Stimulated activated CD8-positive, alpha-beta memory T cell treated with anti-CD3 and anti-CD28 coated beads, Interleukin-7, amount 100 ng/mL, for 1 hour (primary cell): ENCODE data around the gene PAQR7.
A peak's percentile ranks its signal among the peaks of the same experiment; 100 is the strongest.
"Not testable (repeated sequence)": the region's sequence is repeated elsewhere in the genome, so short reads cannot be mapped to it uniquely, and the experiment has no call there.

Experiments
- DNase-seq, 2 donors: peaks; one replicate each; pipeline ENCODE4 v3.0.0-alpha.2; 2020; ENCODE audit warnings: low read depth in 2 of 2

Gene PAQR7

GRCh38 chr1:25847929-25848328 is 27.6 kb downstream of the PAQR7 start:
- DNase-seq: no peak

- no peak for DNase-seq
Observed at GRCh38 chr1:25845664-25846063, 29.8 kb downstream of the PAQR7 start.

GRCh38 chr1:25844536-25845337 is 30.8 kb downstream of the PAQR7 start:
- no peak for DNase-seq

- no peak for DNase-seq
Observed at GRCh38 chr1:25843483-25843882, 32.0 kb downstream of the PAQR7 start.

GRCh38 chr1:25839808-25840207 is 35.7 kb downstream of the PAQR7 start:
- DNase-seq: not testable (repeated sequence)

- DNase-seq: no peak
Observed at GRCh38 chr1:25837262-25837875, 38.1 kb downstream of the PAQR7 start.

GRCh38 chr1:25836695-25837094 is 38.8 kb downstream of the PAQR7 start:
- DNase-seq: no peak

- no peak for DNase-seq
Observed at GRCh38 chr1:25834894-25835293, 40.6 kb downstream of the PAQR7 start.

GRCh38 chr1:25833158-25833557 is 42.4 kb downstream of the PAQR7 start:
- no peak for DNase-seq

- no peak for DNase-seq
Observed at GRCh38 chr1:25832336-25833037, 43.0 kb downstream of the PAQR7 start.

- no peak for DNase-seq
Observed at GRCh38 chr1:25831569-25832196, 43.8 kb downstream of the PAQR7 start.

- DNase-seq: no peak
Observed at GRCh38 chr1:25829046-25829445, 46.5 kb downstream of the PAQR7 start.

GRCh38 chr1:25828491-25828890 is 47.0 kb downstream of the PAQR7 start:
- no peak for DNase-seq

- DNase-seq: no peak
Observed at GRCh38 chr1:25826571-25826970, 48.9 kb downstream of the PAQR7 start.

- DNase-seq: no peak
Observed at GRCh38 chr1:25825605-25826004, 49.9 kb downstream of the PAQR7 start.

- no peak for DNase-seq
Observed at GRCh38 chr1:25821630-25822091, 53.8 kb downstream of the PAQR7 start.

- no peak for DNase-seq
Observed at GRCh38 chr1:25821112-25821476, 54.4 kb downstream of the PAQR7 start.

GRCh38 chr1:25820247-25821111 is 55.0 kb downstream of the PAQR7 start:
- peak; percentile 42 to 45 for DNase-seq

- peak; percentile 86 to 89 for DNase-seq
Observed at GRCh38 chr1:25819491-25820246, 55.8 kb downstream of the PAQR7 start, which contains the start of gene MTFR1L. Gene MTFR1L, plus strand, starts transcription at chr1:25819954. Its CDS starts 3,151 bp downstream, at chr1:25823105.

GRCh38 chr1:25818569-25818968 is 56.9 kb downstream of the PAQR7 start:
- no peak for DNase-seq
